ENCODE data around the gene POLR2I. TPM values are rescaled to one million over a fixed set of nuclear protein-coding genes. Genes with fewer than 3 reads are reported as not detected.

Gene POLR2I
- polyA plus RNA-seq, 1 donor from 2014 or later = 159 TPM

GRCh38 chr19:36097036-36097435 is 17.6 kb downstream of the POLR2I start:
- H2AFZ ChIP-seq (ENCODE audit: low read depth, low read length) = no peak overlapping the region
- H3K9me2 ChIP-seq (ENCODE audit: insufficient read depth, low read length) = no peaks in the 10 kb centered on the region
- H3K9ac ChIP-seq (ENCODE audit: low read length) = no peak overlapping the region
- no peaks in the 10 kb centered on the region for H3F3A ChIP-seq (ENCODE audit: insufficient read depth, low read length, poor library complexity, severe bottlenecking)
- H3K4me3 ChIP-seq (ENCODE audit: low read length) = no peak overlapping the region
- H3K4me2 ChIP-seq (ENCODE audit: low read length) = no peak overlapping the region
- no peaks in the 10 kb centered on the region for H3K79me2 ChIP-seq (replicated peaks; ENCODE audit: insufficient read depth, low read length)
- TF ChIP-seq REST (IDR thresholded peaks at IDR 0.05; ENCODE audit: borderline replicate concordance) (no peak), POLR2AphosphoS5 (IDR thresholded peaks at IDR 0.05) (no peak), TAF1 (IDR thresholded peaks at IDR 0.05; ENCODE audit: low read depth) (no peak), MXI1 (conservative IDR thresholded peaks at IDR 0.05; ENCODE audit: poor library complexity, severe bottlenecking) (no peak), SMC3 (conservative IDR thresholded peaks at IDR 0.05; ENCODE audit: poor library complexity) (no peak)
- no peaks in the 10 kb centered on the region for H4K20me1 ChIP-seq (ENCODE audit: insufficient read depth)
- no peaks in the 10 kb centered on the region for H3K9me3 ChIP-seq (ENCODE audit: low read length)
- no peaks in the 10 kb centered on the region for H3K27me3 ChIP-seq (ENCODE audit: insufficient read depth, low read depth, low read length)
- no peaks in the 10 kb centered on the region for H3K36me3 ChIP-seq (ENCODE audit: insufficient read depth, low read length)
- H3K27ac ChIP-seq (ENCODE audit: low read length) = no peak overlapping the region

GRCh38 chr19:36093687-36094086 is 21.0 kb downstream of the POLR2I start:
- H3K9ac ChIP-seq (ENCODE audit: low read length) = no peak overlapping the region
- no peak overlapping the region for H3K4me2 ChIP-seq (ENCODE audit: low read length)
- no peak overlapping the region for H2AFZ ChIP-seq (ENCODE audit: low read depth, low read length)
- no peak overlapping the region for H3K4me3 ChIP-seq (ENCODE audit: low read length)
- no peaks in the 10 kb centered on the region for H3K27me3 ChIP-seq (ENCODE audit: insufficient read depth, low read depth, low read length)
- no peaks in the 10 kb centered on the region for H3K36me3 ChIP-seq (ENCODE audit: insufficient read depth, low read length)
- no peaks in the 10 kb centered on the region for H3F3A ChIP-seq (ENCODE audit: insufficient read depth, low read length, poor library complexity, severe bottlenecking)
- no peaks in the 10 kb centered on the region for H4K20me1 ChIP-seq (ENCODE audit: insufficient read depth)
- no peaks in the 10 kb centered on the region for H3K79me2 ChIP-seq (replicated peaks; ENCODE audit: insufficient read depth, low read length)
- H3K9me2 ChIP-seq (ENCODE audit: insufficient read depth, low read length) = no peaks in the 10 kb centered on the region
- TF ChIP-seq CTCF (IDR thresholded peaks at IDR 0.05; ENCODE audit: poor library complexity, severe bottlenecking) (no peak), POLR2AphosphoS5 (IDR thresholded peaks at IDR 0.05) (no peak), EP300 (conservative IDR thresholded peaks at IDR 0.05; ENCODE audit: poor library complexity, severe bottlenecking) (no peak), TAF1 (IDR thresholded peaks at IDR 0.05; ENCODE audit: low read depth) (no peak), SMC3 (conservative IDR thresholded peaks at IDR 0.05; ENCODE audit: poor library complexity) (no peak), REST (IDR thresholded peaks at IDR 0.05; ENCODE audit: borderline replicate concordance) (no peak), EZH2 (IDR thresholded peaks at IDR 0.05; ENCODE audit: borderline replicate concordance, insufficient read depth, low read length, poor library complexity, severe bottlenecking) (no peak)
- no peak overlapping the region for H3K27ac ChIP-seq (ENCODE audit: low read length)
- H3K9me3 ChIP-seq (ENCODE audit: low read length) = no peaks in the 10 kb centered on the region

Measured in neural cell (in vitro differentiated cells).